Loucy (cell line): Measurements from ENCODE around the gene CTIF.

Experiments used
- H2AFZ ChIP-seq: fragments of 200-600 bp; sonication (generic); 2 replicates; pipeline ENCODE4 v1.6.0; 2016; ENCODE audit warnings: antibody characterized with exemption, mild to moderate bottlenecking, low read length, moderate library complexity
- H3F3A ChIP-seq: fragments of 200-600 bp; 2 replicates; pipeline ENCODE4 v1.6.0; 2016; ENCODE audit warnings: antibody characterized with exemption, low read depth, mild to moderate bottlenecking
- H3K27me3 ChIP-seq: fragments of 200-600 bp; sonication (generic); 2 replicates; pipeline ENCODE4 v1.6.1; 2014; ENCODE audit warnings: low read length, mild to moderate bottlenecking; ENCODE audit not compliant: insufficient read depth, poor library complexity, severe bottlenecking
- H3K36me3 ChIP-seq: fragments of 200-600 bp; sonication (generic); 2 replicates; pipeline ENCODE4 v1.6.1; 2016; ENCODE audit warnings: low read length; ENCODE audit not compliant: insufficient read depth
- H3K4me1 ChIP-seq: fragments of 200-600 bp; sonication (generic); 2 replicates; pipeline ENCODE4 v1.5.1; 2014; ENCODE audit warnings: low read length, mild to moderate bottlenecking; ENCODE audit not compliant: insufficient read depth, poor library complexity, severe bottlenecking
- H3K4me2 ChIP-seq: fragments of 200-600 bp; sonication (generic); 2 replicates; pipeline ENCODE4 v1.6.0; 2014; ENCODE audit warnings: antibody characterized with exemption, low read length, low read depth, mild to moderate bottlenecking; ENCODE audit not compliant: poor library complexity, severe bottlenecking
- H3K4me3 ChIP-seq: fragments of 200-600 bp; sonication (generic); 2 replicates; pipeline ENCODE4 v1.5.1; 2014; ENCODE audit warnings: low read length, mild to moderate bottlenecking, mixed read lengths; ENCODE audit not compliant: poor library complexity, severe bottlenecking
- H3K79me2 ChIP-seq: fragments of 200-600 bp; sonication (generic); 2 replicates; pipeline ENCODE4 v1.6.1; 2014; ENCODE audit warnings: low read length; ENCODE audit not compliant: insufficient read depth
- H3K9ac ChIP-seq: fragments of 200-600 bp; sonication (generic); 2 replicates; pipeline ENCODE4 v1.6.0; 2014; ENCODE audit warnings: mild to moderate bottlenecking, low read depth, low read length, moderate library complexity; ENCODE audit not compliant: poor library complexity, severe bottlenecking
- H3K9me2 ChIP-seq: fragments of 200-600 bp; sonication (generic); replicated peaks from 2 replicates; pipeline ENCODE4 v1.6.1; 2016; ENCODE audit warnings: low read depth, low read length, mixed read lengths
- H3K9me3 ChIP-seq: fragments of 200-600 bp; sonication (generic); 2 replicates; pipeline ENCODE4 v1.6.1; 2014; ENCODE audit warnings: mild to moderate bottlenecking, antibody characterized with exemption, low read length, low read depth; ENCODE audit not compliant: insufficient read depth
- H4K20me1 ChIP-seq: fragments of 200-600 bp; sonication (generic); 2 replicates; pipeline ENCODE4 v1.6.0; 2014; ENCODE audit warnings: antibody characterized with exemption, low read length, mild to moderate bottlenecking; ENCODE audit not compliant: insufficient read depth, poor library complexity, severe bottlenecking
- EZH2phosphoT487 ChIP-seq: fragments of 200-600 bp; IDR thresholded peaks from 2 replicates; pipeline ENCODE4 v1.6.1; 2018; ENCODE audit warnings: antibody characterized with exemption, mild to moderate bottlenecking, moderate library complexity, borderline replicate concordance
- TF ChIP-seq, protein P1 (sequence below): fragments of 200-600 bp; sonication (generic); conservative IDR thresholded peaks from 2 replicates; pipeline ENCODE4 v1.5.1; 2014; ENCODE audit warnings: mild to moderate bottlenecking, antibody characterized with exemption, low read length

CTIF gene

GRCh38 chr18:48534364-48534763 lies 4.5 kb upstream of the CTIF start:
- Histone ChIP-seq H3K79me2 (peaks cover 3% of the 10 kb centered on the region; the same call in 1 of the 2 replicates), H4K20me1 (no peaks in the 10 kb centered on the region), H3K4me2 (peak overlapping the region; percentile 48), H3K9ac (peak overlapping the region; percentile 7), H3K9me2 (no peaks in the 10 kb centered on the region), H3K9me3 (no peaks in the 10 kb centered on the region), H3F3A (0 out of 2 replicates have a peak, but pooled peaks cover 4% of the 10 kb centered on the region), H3K27me3 (no peaks in the 10 kb centered on the region), H3K4me1 (peaks cover 34% of the 10 kb centered on the region), H2AFZ (peak overlapping the region; percentile 69), H3K36me3 (no peaks in the 10 kb centered on the region), H3K4me3 (no peak overlapping the region)
- TF ChIP-seq EZH2phosphoT487, result no peak
- TF ChIP-seq, protein P1, sequence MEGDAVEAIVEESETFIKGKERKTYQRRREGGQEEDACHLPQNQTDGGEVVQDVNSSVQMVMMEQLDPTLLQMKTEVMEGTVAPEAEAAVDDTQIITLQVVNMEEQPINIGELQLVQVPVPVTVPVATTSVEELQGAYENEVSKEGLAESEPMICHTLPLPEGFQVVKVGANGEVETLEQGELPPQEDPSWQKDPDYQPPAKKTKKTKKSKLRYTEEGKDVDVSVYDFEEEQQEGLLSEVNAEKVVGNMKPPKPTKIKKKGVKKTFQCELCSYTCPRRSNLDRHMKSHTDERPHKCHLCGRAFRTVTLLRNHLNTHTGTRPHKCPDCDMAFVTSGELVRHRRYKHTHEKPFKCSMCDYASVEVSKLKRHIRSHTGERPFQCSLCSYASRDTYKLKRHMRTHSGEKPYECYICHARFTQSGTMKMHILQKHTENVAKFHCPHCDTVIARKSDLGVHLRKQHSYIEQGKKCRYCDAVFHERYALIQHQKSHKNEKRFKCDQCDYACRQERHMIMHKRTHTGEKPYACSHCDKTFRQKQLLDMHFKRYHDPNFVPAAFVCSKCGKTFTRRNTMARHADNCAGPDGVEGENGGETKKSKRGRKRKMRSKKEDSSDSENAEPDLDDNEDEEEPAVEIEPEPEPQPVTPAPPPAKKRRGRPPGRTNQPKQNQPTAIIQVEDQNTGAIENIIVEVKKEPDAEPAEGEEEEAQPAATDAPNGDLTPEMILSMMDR, result no peak

DNA sequence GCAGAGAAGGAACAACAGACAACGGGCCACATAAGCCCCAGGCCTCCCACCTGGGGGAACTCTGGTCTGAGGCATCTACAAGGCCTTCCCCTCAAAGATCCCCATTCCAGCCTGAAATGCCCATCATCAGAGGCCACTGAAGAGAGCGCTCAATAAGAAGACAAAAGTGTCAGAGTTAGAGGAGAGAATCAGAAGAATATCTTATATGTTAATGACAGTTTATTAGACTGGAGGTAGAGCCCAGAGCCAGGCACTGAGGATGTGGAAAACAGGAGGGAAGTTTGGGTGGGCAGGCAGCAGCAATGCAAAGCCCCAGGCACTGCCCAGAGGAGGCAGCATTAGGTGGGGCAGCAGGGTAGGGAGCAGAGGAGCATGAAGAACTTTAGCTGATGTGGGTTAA lies 2.9 kb upstream of the CTIF start:
- Histone ChIP-seq H3F3A (0 out of 2 replicates have a peak, but pooled peaks cover 4% of the 10 kb centered on the region), H3K27me3 (no peaks in the 10 kb centered on the region), H3K9me3 (no peaks in the 10 kb centered on the region), H4K20me1 (peaks cover 7% of the 10 kb centered on the region), H3K4me3 (no peak overlapping the region), H3K9me2 (no peaks in the 10 kb centered on the region), H3K36me3 (no peaks in the 10 kb centered on the region), H3K9ac (no peak overlapping the region), H3K79me2 (peaks cover 17% of the 10 kb centered on the region; the same call in 1 of the 2 replicates), H3K4me2 (no peak overlapping the region), H2AFZ (no peak overlapping the region), H3K4me1 (peaks cover 42% of the 10 kb centered on the region)
- no peak for TF ChIP-seq EZH2phosphoT487
- TF ChIP-seq, protein P1, result no peak

- Histone ChIP-seq H3K9me2 (no peaks in the 10 kb centered on the region), H3K27me3 (no peaks in the 10 kb centered on the region), H3K79me2 (peaks cover 23% of the 10 kb centered on the region; the same call in 1 of the 2 replicates), H4K20me1 (peaks cover 9% of the 10 kb centered on the region), H3K9ac (no peak overlapping the region), H3K9me3 (no peaks in the 10 kb centered on the region), H3K36me3 (no peaks in the 10 kb centered on the region), H3K4me2 (no peak overlapping the region), H2AFZ (no peak overlapping the region), H3K4me1 (peaks cover 44% of the 10 kb centered on the region), H3F3A (0 out of 2 replicates have a peak, but pooled peaks cover 4% of the 10 kb centered on the region), H3K4me3 (no peak overlapping the region)
- TF ChIP-seq EZH2phosphoT487, result no peak
- TF ChIP-seq, protein P1, result no peak
These were observed 2.3 kb upstream of the CTIF start for GRCh38 chr18:48536516-48536915.
